ENCODE results near the gene CHCHD3.
A peak's percentile ranks its signal among the peaks of the same experiment; 100 is the strongest.

CHCHD3 gene

DNA sequence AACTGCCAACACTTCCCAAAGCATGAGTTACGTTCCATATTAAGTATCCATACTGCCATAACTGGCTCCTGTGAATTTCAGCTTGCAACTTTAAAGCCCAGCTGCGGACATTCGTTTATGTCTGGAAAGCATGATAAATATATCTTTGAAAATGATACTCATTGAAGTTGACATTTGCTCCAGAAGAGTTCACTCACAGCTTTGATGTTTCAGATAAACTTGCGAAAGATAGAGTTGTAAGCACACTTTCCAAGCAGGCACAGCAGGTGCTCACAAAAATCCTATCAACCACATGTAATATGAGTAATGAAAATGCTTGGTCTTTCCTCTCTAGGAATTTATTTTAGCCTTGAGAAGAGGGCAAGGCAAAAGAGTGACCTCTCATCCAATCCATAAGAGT is 4.5 kb downstream of the CHCHD3 start:
- no peak for DNase-seq

DNA sequence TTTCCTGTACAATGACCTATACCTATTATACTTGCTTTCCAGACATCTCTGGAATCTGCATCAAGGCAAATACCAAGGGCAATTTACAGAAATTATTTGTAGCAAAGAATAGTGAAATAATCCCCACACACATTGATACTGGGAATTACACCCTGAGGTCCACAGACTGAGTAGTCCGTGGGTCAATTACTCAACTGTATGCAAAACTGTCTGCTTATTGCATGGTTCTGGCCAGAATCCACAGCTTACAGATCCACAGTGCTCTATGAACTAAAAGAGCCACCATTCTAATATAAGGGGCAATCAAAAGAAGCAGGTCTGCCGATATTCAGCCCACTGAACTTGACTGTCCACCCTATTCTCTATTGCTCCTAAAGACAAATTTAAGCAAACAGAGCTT is 5.7 kb downstream of the CHCHD3 start:
- DNase-seq = no peak

DNA sequence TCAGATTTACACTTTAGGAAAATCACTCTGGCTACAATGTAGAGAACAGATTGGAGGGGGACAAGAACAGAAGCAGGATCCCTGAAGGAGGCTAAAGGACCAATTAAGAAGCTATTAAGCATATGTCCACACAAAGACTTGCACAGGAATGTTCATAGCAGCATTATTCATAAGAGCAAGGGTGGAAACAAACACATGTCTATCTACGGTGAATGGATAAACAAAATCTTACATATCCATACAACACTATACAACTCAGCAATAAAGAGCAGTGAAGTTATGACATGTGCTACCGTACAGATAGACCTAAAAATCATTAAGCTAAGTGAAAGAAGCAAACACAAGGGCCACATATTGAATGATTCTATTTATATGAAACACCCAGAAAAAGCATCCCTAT is 10.4 kb downstream of the CHCHD3 start:
- no peak for DNase-seq

DNA sequence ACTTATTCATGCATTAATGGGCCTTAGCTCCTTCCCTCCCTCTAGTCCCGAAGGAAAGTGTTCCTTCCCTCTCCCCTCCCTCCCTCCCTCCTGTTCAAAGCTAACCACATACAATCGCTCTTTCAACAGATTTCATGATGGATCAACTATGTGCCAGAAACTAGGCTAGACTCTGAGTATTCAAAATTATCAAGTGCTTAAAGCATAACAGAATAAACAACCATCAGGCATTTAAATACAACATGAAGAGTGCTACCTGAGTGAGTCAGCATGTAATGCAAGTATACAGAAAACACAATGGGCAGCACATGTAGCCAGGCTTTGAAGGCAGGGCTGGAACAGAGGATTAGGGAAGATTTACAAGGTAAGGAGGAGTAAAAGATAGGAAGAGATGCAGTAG is 11.3 kb downstream of the CHCHD3 start:
- no peak for DNase-seq

DNA sequence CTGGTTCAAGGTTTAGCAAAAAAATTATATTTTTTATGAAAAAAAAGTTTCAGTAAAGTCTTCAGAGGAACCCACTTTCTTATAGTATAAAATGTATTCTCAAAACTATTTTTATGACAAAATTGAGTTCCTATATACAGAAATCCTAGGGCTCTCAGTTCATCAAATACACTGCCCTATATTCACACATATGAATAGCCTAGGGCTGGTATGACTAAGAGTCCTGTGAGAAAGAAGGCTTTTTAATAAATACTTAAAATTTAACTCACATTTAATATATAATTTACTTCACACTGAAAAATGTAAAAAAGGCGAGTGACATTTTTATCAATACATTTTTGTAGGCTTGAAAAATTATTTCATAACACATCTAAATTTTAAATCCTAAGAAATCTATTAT is 16.6 kb downstream of the CHCHD3 start:
- DNase-seq = no peak

DNA sequence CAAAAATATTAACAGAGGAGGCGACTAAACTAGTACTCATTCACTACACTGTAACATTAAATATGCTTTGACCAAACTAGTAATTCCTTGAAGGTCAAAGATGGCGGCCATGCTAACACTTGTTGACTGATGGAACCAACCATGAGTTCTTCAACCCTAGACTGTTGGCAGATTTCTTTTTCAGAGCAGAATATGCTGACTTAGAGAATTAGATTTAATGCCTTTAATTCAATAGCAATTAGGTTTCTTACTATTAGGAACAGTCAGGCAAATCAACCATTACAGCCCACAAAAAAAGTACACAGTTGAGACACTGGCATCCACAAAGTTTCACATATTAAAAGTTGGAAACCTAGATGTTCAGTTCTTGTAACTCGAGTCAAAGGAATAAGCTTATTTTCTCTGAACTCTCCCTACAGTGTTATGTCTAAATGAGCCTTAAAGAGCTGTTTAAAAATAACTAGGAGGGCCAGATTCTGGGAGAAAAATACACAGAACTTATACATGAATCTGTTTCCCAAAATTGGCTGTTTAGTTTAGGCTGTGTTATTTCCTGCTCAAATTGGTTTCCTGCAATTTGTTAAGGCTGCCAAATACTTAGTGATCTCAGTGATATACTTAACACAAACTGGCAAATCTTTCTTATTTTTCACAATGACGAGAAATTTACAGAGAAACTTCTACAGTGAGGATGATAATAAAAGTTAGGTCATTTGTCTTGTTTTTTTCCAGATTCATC is 17.6 kb downstream of the CHCHD3 start:
- DNase-seq = no peak

DNA sequence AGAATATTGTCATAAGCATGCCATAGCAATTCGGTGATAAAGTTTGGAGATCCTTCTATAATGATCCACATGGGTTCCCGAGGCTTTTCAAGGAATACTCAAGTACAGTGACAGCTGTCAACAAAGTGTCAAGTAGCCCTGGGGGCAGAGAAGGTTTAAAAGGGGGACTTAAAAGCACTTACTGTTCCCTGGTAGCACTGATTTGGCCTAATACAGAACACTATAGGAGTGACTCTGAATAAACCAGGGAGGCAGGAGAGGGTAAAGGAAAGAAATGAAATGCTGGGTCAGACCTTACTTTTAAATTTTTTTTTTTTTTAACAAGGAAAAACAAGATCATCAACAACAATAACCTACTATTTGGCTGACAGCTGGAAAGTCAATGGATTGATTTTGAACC is 20.1 kb downstream of the CHCHD3 start:
- DNase-seq = no peak

DNA sequence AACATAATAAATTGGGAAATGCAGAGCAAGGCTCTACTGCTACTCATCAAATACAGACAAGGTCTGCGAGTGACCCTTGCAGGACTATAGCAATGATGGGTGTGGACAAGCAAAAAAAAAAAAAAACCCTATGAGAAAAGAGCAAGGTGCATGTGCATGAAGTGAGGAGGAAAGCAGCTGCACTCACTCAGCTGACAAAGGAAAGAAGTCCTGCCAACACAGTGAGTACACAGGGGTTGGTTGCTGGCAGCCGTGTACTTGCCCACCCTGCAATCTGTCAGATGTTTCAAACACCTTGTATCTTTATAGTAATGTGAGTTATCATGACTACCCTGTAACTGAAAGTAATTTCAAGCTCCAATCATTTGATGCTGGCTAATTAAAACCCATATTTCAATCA is 20.5 kb downstream of the CHCHD3 start:
- DNase-seq = no peak

DNA sequence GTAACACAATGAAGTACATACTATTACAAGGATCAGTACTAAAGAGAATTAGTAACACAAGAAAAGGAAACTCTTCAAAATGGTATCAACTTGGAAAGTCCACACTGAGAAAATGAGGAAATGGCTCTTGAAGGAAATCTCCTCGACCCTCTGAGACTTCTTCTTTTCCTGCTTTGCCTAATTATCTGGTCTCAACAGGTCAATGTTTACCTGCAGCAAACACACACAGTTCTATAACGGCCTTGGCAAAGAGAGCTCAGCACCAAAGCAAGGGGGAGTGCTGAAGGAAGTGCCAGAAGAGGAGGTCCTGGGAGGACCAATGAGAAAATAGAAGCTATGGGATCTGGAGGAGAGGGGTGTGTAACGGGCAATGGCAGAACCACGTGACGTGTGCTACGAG is 21.9 kb downstream of the CHCHD3 start:
- DNase-seq = no peak

DNA sequence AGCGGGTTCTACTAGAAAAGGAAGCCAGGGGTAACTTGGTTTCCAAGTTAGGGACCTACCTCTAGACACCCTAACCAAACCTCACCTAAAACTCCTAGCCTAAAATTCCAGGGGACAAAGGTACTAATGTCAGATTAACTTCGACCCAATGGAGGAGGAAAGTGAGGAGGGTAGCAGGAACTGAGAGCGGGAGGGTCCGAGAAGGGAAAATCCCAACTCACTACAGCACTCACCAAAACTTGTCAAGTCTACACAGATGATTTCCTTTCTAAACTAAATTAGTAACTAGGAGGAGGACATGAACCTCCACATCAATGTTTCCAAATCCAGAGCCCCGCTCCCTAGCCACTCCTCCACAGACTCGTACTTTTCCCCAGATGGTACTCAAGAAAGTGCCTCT is 22.6 kb downstream of the CHCHD3 start:
- DNase-seq = no peak

DNA sequence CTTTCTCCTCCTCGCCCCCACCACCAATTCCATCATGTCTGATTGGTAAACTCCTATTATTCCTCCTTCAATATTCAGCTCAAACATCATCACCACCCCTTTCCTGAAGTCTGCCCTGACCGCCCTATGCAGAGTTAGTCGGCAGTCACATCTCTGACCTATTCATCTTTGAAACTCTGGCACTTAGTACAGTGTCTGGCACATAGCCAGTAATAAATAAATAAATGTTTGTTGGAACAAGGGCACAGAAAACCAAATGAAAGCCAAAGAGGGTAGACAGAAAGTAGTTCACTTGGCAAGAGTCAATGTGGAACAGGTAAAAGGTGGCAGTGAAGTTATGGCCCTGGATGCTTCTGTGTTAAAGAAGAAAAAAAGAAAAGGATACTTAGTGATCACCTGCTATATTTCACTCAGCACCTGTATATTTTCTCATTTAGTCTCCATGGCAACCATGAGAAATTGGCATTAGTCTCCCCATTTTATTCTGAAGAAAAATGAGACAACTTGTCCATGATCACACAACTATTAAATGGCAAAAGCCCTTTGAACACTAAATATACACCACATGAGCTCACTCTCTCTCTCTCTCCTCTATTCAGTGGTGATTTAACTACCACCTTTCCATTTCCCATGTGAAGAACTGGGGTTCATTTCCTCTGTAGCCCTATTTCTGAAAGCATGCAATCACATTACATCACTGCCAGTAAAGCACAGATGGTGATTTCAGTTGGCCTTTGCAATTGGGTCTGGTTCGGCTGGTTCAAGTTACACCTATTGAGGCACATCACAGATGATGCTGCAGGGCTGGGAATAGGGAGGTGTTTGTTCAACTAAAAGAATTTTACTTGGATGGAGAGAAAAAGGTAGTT is 25.3 kb downstream of the CHCHD3 start:
- no peak for DNase-seq

DNA sequence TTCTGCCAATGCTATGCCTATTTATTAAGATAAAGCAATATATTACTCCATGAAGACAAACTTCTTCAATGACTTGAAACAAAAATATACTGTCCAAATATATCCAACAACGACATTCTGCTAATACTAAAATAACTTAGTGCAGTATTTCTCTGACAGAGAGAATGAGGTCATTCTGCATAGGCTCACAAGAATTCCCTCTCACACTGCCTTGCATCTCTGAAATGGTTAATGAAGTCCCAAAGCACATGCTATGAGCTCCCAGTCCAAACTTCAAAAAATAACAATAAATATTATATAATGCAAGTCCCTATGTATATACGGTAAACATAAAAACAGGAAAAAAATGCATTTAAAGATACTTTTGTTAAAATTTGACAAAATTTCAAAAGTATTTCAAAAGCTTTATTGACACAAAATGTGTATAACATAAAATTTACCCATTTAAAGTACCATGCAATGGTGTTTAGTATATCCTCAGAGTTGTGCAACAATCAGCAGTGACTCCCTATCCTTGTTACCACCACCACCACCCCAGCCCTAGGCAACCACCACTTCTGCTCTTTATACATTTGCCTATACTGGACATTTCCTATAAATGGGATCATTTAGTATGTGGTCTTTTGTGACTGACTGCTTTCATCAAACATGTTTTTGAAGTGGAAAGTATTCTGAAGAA is 27.6 kb downstream of the CHCHD3 start:
- no peak for DNase-seq

DNA sequence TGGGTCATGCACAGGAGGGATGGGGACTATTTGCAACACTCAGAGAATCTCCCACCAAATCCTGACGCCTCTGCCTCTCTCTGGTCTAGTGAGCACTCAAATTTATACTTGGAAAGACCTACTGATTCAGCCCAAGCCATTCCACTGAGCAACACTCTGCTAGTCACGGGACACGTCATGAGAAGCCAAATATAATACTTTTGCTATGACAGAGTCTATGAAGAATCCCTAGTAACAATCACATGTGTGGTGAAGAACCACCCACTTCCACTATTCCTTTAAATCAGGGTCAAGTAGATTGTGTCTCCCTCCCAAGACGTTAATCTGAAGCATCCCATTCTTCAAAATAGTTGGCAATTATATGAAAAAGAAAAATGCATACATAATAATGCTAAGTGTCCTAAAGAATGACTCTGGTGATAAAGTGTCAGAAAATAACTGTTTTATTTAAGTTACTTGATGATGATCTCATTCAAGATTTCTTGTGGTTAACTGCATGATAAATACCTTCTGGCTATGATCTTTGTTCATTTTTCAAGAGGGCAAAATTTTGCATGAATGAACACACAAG is 28.5 kb downstream of the CHCHD3 start:
- peak; percentile 3 for DNase-seq

DNA sequence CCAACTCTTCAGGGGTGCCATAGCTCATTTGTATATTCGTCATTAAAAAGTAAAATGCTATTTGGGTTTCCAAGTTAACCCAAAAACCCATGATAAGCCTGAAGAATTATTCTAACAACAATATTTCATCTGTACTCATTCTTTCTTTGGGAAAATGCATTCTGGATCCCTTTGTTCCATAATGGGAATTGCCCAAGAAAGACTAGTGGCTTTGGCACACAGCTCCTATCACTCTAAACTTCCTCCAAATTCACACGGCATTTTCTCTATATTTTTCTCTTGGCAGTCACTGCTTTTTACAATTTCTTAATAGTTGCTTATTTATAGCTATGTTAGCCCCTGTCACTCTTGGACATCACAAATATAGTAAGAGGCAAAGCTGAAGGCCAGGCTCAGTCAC is 29.1 kb downstream of the CHCHD3 start:
- DNase-seq = no peak

DNA sequence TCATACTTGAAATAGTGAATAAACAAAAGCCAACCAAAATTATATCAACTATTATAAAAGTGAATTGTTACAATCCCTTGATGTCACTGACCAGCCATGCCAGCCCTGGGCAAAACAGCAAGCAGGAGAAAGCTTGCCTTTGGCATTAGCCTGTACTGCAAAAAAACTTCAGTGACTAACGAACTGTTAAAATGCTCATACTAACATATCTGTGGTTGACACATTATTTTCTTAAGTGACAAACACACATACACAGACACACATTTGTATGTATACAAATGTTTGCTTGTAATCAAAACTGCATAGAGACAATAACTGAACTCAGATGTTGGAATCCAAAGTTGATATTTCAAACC is 29.5 kb downstream of the CHCHD3 start:
- DNase-seq = no peak

DNA sequence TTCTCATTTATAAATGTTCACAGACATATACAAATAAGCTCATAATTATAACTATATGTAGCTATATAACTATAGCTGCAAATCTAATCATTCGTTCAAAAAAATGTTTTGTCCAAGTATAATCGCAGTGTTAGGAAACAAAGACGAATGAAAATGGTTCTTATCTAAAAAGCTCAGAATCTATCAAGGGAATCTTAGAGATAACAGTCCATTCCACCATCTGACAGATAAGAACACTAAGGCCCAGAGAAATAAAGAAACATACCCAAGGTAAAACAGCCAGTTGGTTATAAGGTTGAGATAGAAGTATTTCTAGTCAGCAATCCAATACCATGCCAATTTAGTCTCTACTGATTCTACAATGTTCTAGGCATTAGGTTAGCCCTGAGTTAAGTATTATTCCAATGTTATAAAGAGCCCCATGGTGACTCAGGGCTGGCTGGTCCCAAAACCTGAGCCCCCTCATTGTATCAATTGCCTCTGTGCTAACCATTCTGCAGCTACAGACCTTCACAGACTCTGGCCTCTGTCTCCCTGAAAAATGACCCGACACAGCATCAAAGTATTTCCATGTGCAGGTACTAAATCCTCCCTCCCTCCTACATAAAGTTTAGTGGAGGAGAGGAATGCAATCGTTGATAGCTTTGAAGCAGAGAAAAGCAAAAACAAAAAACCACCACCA is 30.0 kb downstream of the CHCHD3 start:
- DNase-seq = no peak

DNA sequence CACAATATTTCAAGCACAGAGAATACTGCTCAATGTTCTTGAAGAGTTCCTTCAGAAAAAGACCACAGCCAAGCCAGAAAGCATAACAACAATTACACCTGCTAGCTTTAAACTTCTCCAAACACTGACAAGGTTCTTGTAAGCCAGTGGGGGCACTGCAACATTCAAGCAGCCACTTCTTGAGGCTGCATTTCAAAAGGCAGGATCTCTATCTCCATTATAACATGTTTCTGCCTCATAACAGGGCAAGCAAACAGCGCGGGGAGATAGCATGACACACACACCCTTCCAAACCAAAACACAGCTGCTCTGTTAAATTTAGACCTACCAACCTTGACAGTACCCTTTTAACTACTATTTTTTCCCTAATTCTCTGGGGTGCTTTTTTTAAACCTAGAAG is 30.8 kb downstream of the CHCHD3 start:
- no peak for DNase-seq

DNA sequence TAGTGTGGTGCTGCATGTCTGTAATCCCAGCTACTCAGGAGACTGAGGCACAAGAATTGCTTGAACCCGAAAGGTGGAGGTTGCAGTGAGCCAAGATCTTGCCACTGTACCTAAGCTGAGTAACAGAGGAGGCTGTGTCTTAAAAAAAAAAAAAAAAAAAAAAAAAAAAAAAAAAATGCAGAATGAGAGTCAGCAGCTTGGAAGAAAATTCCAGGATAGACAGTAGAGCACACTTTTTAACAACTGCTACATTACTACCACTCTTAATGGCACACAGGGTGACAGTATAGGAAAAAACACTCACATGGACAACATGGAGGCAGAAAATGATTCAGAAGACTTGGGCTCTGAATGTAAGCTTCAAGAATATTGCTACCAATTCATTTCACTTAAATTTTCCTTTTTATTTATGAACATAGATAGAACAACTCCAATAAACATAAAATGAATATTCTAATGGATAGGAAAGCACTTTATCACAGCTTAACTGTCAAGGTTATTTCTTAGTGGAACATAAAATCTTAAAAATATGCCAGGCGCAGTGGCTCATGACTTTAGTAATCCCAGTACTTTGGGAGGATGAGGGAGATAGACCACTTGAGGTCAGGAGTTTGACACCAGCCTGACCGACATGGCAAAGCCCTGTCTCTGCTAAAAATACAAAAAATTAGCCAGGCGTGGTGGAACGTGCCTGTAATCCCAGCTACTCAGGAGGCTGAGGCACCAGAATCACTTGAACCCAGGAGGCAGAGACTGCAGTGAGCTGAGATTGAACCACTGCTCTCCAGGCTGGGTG is 31.5 kb downstream of the CHCHD3 start:
- no peak for DNase-seq

DNA sequence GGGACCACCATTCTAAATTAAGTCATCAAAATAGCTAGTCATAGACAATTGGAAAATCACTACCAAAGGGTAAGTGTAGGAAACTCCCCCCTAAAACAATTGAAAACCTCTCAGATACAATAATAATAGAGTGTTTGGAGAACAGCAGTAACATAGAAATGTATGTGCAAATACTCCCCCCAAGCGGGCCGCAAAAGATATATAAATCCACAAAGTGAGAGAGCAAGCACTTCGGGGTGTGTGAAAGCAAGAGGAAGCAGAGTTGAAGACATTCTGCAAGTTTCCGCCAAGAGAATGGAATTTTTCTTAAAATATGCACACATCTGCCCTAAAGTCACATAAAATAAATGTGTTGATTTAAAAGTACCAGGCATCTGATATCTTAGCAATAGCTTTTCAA is 33.3 kb downstream of the CHCHD3 start:
- DNase-seq = no peak

DNA sequence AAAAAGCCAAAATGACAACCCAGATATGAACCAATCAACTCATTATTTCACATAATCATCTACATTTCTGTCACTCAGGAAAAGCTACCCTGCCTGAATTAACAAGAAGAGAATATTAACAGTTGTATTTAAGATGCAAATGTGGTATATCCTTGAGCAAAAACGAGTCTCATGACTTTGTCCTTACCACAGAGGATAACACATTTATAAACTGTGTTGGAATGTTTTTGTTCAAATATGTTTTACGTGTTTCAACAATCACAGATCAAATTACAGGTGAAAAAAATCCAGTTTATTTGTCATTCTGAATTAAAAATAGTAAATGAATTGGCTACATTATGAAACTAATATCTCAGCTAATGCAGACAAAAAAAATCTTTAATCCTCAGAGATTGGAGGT is 34.6 kb downstream of the CHCHD3 start:
- no peak for DNase-seq

DNA sequence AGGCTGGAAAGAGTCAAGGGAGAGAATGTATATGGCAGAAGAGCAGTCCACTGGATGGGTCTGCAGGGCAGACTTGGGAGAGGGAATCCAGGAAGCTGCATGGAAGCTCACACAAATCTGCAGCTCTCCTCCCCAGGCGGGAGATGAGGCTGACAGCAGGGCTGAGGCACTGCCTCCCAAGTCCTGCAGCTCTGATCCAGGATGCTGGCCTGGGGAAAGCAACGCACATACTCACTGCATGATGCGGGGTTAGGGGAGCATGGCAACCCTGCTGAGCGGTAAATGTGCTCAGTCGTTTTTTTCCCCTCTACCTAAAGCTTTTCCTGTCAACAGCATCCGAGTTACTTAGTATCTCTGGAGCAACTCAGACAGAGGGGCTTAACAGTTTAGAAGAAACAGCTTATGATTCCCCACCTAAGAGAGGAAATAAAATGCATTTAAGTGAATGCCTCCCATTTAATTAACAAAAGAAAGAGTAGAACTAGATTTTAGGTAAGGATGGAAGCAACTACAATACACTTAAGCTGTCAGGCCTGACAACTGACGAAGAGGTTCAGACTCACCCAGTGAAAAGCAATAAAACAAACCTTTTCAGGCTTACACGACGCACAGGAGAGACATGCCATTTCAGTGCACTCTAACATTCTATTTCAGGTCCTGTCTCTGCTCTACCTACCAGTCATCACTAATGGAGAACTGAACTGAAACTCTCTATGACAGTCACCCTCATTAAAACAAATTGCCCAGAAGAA is 37.0 kb downstream of the CHCHD3 start:
- DNase-seq = no peak

Measured in stimulated activated CD4-positive, alpha-beta T cell treated with anti-CD3 and anti-CD28 coated beads, Interleukin-1b, Interleukin-23, amount 100 ng/mL, for 48 hours (primary cell).